ENCODE data around the gene KRTAP4-2.
"Not testable (repeated sequence)": the region's sequence is repeated elsewhere in the genome, so short reads cannot be mapped to it uniquely, and the experiment has no call there.

Gene KRTAP4-2

GRCh38 chr17:41147531-41148204 is 30.4 kb downstream of the KRTAP4-2 start:
- no peak for TF ChIP-seq ZNF274 (IDR thresholded peaks at IDR 0.05; ENCODE audit: low read depth, low read length)

GRCh38 chr17:41145261-41145660 is 32.8 kb downstream of the KRTAP4-2 start:
- no peak overlapping the region for H3K4me3 ChIP-seq (ENCODE audit: low read length)
- TF ChIP-seq ZNF274 (IDR thresholded peaks at IDR 0.05; ENCODE audit: low read depth, low read length) = no peak

More at GRCh38 chr17:41147531-41148204, 30.4 kb downstream of the KRTAP4-2 start:
- no peak overlapping the region for H3K4me3 ChIP-seq (ENCODE audit: low read length)

GRCh38 chr17:41144846-41145245 is 33.2 kb downstream of the KRTAP4-2 start:
- no peak overlapping the region for H3K4me3 ChIP-seq (ENCODE audit: low read length)
- no peak for TF ChIP-seq ZNF274 (IDR thresholded peaks at IDR 0.05; ENCODE audit: low read depth, low read length)

- no peak overlapping the region for H3K4me3 ChIP-seq (ENCODE audit: low read length)
- TF ChIP-seq ZNF274 (IDR thresholded peaks at IDR 0.05; ENCODE audit: low read depth, low read length) = no peak
Observed at GRCh38 chr17:41141361-41141760, 36.7 kb downstream of the KRTAP4-2 start.

GRCh38 chr17:41140360-41141131 is 37.5 kb downstream of the KRTAP4-2 start, which contains the start of gene KRTAP4-6:
Gene KRTAP4-6, minus strand, starts transcription at chr17:41140544. Its CDS starts 57 bp downstream, at chr17:41140487.
- no peak for TF ChIP-seq ZNF274 (IDR thresholded peaks at IDR 0.05; ENCODE audit: low read depth, low read length)
- H3K4me3 ChIP-seq (ENCODE audit: low read length) = no peak within 1 kb of the TSS

- H3K4me3 ChIP-seq (ENCODE audit: low read length) = not testable (repeated sequence)
Observed at GRCh38 chr17:41139865-41140264, 38.2 kb downstream of the KRTAP4-2 start.

GRCh38 chr17:41133880-41134735 is 43.9 kb downstream of the KRTAP4-2 start:
- TF ChIP-seq ZNF274 (IDR thresholded peaks at IDR 0.05; ENCODE audit: low read depth, low read length) = no peak
- no peak overlapping the region for H3K4me3 ChIP-seq (ENCODE audit: low read length)

- no peak overlapping the region for H3K4me3 ChIP-seq (ENCODE audit: low read length)
- no peak for TF ChIP-seq ZNF274 (IDR thresholded peaks at IDR 0.05; ENCODE audit: low read depth, low read length)
Observed at GRCh38 chr17:41131979-41132378, 46.0 kb downstream of the KRTAP4-2 start.
